Putamen (tissue), 1 donor: ENCODE data around the gene ARHGAP22.

Experiments used
- DNase-seq: peaks from one replicate; pipeline ENCODE4 v3.0.0-alpha.2; 2016; ENCODE audit warnings: low spot score

Gene ARHGAP22

GRCh38 chr10:48496831-48497779, 107.8 kb downstream of the ARHGAP22 start:
- DNase-seq = no peak

GRCh38 chr10:48496105-48496830, 108.6 kb downstream of the ARHGAP22 start:
- DNase-seq = no peak

DNA sequence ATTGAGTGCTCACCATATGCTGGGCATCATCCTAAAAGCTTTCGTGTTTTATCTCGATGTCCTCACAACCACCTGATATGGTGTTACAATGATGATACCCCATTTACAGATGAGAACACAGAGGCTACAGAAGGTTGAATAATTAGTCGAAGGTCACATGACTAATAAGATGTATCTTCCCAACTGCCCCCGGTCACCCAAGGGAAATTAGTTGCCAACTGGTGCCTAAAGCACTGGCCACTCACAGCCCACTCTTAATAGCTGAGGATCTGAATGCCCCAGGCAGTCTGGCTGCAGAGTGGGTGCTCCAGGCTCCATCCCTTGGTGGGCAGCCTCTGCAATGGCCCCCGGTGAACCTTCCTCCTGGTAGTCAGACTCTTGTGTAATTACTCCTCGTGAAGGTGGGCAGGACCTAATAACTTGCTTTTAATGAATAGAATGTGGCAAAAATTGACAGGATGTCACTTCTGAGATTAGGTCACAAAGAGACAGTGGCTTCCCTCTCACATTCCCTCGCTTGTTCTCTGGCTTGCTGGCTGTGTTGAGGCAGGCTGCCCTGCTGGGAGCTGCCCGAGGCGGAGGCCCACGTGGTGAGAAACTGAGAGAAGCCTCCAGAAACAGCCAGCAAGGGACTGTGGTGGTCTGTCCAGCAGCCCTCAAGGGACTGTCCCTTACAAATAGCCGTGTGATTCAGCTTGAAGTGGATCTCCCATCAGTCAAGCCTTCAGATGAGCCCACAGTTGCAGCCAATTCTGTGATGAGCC, 109.4 kb downstream of the ARHGAP22 start:
- no peak for DNase-seq

DNA sequence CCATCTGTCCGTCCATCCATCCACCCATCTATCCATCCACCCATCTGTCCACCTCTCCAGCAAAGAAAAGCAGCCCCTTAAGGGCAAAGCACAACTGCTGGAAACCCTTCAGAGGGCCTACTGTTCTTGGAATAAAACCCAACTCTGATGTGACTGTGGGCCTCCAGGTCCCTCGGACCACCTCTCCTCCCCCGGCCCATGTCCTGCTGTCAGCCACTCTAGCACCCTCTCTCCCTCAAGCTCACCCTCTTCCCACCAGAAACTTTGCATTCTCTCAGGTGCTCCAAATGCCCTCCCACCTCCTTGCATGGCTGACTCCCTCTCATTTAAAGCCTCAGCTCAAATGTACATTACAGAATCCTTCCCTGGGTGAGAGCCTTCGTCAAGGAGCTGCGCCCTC, 110.3 kb downstream of the ARHGAP22 start:
- no peak for DNase-seq

GRCh38 chr10:48494073-48494472, 110.8 kb downstream of the ARHGAP22 start:
- no peak for DNase-seq

DNA sequence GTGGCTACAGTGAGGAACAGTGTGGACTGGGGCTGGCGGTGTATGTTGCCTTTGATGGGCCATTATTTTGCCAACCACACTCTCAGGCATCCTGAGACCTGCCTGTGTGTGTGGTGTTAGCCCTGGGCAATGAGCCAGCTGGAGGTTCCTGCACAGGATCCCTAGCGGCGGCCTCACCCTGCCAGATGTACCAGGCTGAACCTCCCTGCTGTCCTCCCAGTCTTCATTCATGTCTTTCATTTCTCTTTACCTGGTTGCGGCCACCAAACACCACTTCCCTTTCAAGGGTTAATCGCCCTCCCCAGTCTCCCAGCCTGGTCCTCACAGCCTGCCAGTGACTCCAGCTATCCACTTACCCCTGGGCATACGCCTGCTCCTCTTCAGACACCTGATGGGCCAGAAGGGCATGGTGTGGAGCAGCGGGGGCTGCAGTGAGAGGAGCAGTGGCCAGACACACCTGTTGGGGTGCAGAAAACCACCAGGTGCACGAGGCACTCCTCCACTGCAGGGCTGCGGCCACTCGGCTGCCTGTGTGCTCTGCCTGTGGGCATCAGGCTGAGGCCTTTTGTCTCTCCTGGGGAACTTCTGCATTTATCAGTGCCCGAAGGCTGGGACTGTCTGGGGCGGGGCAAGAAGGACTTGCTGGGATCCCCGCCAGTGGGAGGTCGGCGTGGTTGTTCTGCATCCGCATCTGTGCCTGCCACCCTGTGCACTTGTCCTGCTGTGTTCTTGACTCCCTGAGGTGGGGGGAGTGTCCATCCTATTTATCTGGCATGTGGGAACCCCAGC, 111.6 kb downstream of the ARHGAP22 start:
- no peak for DNase-seq

- DNase-seq = no peak
These were observed 112.7 kb downstream of the ARHGAP22 start for GRCh38 chr10:48492201-48492600.

- no peak for DNase-seq
These were observed 113.3 kb downstream of the ARHGAP22 start for GRCh38 chr10:48491392-48492139.

- DNase-seq = no peak
These were observed 113.9 kb downstream of the ARHGAP22 start for GRCh38 chr10:48490946-48491345.

GRCh38 chr10:48490571-48490940, 114.3 kb downstream of the ARHGAP22 start:
- no peak for DNase-seq

- DNase-seq = no peak
These were observed 115.8 kb downstream of the ARHGAP22 start for GRCh38 chr10:48489099-48489498.

- DNase-seq = no peak
These were observed 117.6 kb downstream of the ARHGAP22 start for GRCh38 chr10:48487244-48487643.

DNA sequence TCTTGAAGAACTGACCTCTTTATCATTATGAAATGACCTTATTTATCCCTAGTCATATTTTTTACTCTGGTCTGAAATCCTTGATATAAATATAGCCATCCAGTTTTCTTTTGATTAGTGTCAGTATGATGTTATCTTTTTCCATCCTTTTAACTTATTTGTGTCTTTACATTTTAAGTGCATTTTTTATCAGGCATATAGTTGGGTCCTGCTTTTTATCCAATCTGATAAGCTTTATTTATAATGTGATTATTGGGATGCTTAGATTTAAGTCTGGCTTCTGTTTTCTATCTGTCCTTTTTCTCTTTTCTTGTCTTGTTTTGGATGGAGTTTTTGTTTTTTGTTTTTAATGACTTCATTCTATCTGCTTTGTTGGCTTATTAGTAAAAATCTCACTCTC, 119.2 kb downstream of the ARHGAP22 start:
- DNase-seq = no peak

DNA sequence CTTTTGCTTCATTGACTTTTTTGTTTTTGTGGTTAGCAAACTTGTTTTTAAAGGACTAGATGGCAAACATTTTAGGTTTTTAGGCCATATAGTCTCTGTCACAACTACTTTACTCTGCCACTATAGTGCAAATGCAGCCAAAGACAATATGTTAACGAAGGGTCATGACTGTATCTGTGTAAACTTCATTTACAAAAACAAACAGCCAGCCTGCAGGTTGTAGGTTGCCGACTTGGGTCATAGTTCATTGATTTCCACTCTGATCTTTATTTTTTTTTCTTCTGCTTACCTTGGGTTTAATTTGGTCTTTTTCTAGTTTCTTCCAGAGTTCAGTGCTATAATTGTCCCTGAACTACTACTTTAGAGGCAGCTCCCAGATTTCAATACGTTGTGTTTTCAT, 120.0 kb downstream of the ARHGAP22 start:
- DNase-seq = no peak

- no peak for DNase-seq
These were observed 122.7 kb downstream of the ARHGAP22 start for GRCh38 chr10:48482207-48482606.

DNA sequence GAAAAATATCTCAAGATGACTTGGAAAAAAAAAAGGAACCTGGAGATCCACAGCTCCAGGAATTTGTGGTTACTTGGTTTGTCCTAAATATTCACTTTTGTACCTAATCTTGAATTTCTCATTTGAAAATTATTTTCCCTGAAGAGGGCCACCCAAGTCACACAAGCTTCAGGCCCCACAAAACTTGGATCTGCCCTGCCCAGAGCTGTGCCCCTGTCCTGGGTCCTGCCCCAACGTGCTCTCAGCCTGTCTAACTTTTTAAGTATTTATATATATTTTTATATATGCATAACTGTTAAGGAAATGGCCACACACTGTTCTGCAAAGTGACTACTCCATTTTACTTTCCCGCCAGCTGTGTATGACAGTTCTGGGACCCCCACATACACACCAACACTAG, 123.5 kb downstream of the ARHGAP22 start:
- no peak for DNase-seq

DNA sequence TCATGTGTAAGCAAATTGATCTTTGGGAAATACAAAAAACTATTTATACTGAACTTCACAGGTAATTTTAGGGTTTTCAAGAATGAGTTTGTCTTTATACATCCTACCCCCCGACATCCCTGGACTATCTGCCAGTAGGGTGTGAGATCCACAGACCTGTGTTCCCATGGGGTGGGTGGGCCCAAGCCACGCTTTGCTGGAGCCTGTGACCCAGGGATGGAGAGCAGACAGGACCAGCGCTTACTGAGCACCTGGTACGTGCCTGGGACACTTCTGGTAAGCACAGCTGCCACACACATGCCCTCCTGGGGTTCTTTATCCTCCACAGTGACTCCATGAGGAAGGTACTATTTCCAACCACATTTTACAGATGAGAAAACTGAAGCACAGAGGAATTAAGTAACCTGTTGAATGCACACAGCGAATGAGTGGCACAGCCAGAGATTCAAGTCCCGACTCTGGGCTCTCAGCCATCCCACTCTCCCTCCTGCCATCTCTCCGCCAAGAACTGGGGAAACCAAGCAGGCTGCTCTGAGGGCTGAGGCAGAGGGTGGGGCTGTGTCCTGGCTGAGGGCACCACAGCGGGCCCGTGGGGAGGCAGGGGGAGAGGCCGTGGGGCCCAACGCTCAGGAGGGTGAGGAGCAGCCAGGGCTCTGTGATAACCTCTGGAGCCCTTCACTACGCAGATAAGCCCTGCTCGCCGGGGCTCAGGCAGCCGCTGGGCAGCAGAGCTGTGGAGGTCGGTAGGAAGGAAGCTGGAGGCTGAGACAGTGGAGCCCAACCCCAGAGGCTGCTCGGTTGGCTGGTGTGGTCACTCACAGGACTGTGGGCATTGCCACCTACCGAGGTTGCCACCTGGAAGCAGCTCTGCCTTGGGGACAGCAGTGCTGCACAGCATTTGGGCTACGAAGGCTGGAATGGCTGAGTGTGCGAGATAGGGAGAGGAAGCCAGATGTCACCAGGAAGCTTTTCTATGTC, 124.2 kb downstream of the ARHGAP22 start:
- no peak for DNase-seq

GRCh38 chr10:48478980-48479811, 125.7 kb downstream of the ARHGAP22 start:
- no peak for DNase-seq

- DNase-seq = no peak
These were observed 126.4 kb downstream of the ARHGAP22 start for GRCh38 chr10:48478469-48478868.
